GM12873 (cell line): ENCODE measurements around the gene FAM124B.

ENCODE experiments used
- TF ChIP-seq, protein P1 (sequence below): IDR thresholded peaks from 2 replicates; pipeline ENCODE4 v1.5.1; 2012; ENCODE audit warnings: low read depth, mild to moderate bottlenecking, moderate library complexity, low read length, control low read depth; ENCODE audit not compliant: insufficient read depth; ENCODE audit errors: missing control alignments

FAM124B gene

DNA sequence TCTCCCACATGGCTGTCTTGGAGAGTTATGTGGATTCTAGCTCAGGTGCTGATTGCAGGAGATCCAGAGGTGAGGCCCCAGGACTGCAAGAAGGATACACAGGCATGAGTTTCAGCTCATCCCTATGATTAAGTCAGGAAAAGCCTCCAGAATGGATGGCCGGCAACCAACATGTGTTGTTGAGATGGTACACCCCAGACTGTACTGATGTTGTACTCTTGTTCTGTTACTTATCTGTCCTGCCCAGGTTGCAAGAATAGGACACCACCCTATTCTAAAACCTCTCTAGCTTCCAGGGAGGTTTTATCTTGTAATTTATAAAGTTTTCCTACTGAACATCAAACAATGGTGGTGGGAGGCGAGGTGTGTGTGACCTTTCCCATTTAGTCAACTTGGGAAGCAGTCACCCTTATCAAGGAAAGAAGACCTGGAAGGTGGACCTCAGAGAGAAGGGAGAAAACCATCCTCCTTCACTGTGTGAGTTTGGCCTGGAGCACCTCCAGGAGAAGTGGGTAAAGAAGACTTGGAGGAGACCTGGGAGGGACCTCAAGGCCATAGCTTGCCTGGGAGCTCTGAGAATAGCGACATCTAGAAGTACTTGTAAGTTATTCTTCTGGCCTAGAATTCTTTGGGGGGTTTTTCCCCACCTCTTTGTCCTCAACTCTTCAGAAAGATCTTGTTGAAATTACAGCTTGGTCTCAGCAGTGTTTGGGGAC lies 8.6 kb downstream of the FAM124B start:
- TF ChIP-seq, protein P1, sequence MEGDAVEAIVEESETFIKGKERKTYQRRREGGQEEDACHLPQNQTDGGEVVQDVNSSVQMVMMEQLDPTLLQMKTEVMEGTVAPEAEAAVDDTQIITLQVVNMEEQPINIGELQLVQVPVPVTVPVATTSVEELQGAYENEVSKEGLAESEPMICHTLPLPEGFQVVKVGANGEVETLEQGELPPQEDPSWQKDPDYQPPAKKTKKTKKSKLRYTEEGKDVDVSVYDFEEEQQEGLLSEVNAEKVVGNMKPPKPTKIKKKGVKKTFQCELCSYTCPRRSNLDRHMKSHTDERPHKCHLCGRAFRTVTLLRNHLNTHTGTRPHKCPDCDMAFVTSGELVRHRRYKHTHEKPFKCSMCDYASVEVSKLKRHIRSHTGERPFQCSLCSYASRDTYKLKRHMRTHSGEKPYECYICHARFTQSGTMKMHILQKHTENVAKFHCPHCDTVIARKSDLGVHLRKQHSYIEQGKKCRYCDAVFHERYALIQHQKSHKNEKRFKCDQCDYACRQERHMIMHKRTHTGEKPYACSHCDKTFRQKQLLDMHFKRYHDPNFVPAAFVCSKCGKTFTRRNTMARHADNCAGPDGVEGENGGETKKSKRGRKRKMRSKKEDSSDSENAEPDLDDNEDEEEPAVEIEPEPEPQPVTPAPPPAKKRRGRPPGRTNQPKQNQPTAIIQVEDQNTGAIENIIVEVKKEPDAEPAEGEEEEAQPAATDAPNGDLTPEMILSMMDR = no peak

DNA sequence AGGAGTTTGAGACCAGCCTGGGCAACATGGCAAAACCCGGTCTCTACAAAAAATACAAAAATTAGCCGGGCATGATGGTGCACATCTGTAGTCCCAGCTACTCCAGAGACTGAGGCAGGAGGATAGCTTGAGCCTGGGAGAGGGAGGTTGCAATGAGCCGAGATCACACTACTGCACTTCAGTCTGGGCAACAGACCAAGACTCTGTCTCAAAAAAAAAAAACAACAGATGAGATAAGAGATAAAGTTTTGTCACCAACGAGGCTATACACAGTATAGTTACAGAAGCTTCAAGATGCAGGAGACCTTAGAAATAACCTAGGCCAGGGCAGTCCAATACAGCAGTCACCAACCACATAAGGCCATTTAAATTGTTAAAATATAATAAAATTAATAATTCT lies 9.4 kb downstream of the FAM124B start:
- TF ChIP-seq, protein P1 = no peak

GRCh38 chr2:224389317-224389716 lies 12.6 kb downstream of the FAM124B start:
- TF ChIP-seq, protein P1 = no peak

GRCh38 chr2:224386876-224387275 lies 15.0 kb downstream of the FAM124B start:
- TF ChIP-seq, protein P1 = no peak

- TF ChIP-seq, protein P1 = no peak
Observed at GRCh38 chr2:224382973-224383555, 18.8 kb downstream of the FAM124B start.

DNA sequence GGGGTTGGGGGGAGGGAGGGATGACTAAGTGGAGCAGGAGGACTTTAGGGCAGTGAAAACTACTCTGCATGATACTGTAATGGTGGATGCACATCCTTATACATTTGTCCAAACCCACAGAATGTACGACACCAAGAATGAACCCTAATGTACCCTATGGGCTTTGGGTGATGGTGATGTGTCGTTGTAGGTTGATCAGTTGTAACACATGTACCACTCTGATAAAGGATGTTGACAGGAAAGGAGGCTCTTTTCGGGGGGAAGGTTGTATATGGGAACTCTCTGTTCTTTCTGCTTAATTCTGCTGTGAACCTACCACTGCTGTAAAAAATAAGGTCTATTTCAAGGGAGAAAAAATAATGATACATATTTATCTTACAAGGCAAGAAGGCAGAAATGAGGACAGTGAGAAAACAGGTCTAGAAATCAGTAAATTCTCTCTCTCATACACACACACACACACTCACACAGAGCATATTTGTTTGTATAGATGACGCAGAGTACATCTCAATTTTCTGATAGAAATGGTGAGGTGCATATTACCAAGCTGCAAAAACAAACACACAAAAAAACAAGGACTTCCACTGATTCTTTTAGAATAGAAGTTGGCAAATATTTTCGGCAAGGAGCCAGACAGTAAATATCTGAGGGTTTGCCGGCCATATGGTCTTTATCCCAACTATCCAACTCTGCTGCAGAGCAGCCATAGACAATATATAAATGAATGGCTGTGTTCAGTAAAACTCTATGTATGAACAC lies 20.2 kb downstream of the FAM124B start:
- TF ChIP-seq, protein P1 = no peak

DNA sequence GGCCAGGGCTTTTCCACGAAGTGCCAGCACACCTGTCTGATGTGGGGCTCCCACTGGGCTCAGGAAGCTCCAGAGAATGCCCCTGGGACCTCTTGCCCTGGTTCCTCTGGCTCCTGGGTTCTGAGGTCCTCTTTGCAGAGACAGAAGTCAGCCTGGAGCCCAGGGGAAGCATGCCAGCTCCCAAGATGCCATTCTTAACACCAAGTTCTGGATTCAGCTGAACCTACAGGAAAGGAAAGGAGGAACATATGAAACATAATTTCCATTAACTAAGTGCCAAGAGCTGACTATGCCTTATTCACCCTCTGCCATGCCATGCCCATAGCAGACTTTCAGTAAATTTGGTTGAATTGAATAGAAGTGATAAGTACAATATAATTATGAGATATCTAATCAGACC lies 21.9 kb downstream of the FAM124B start:
- TF ChIP-seq, protein P1 = no peak
